PC-3 (cell line): ENCODE data around the gene TNFSF13. TPM values are rescaled to one million over a fixed set of nuclear protein-coding genes. Genes with fewer than 3 reads are reported as not detected.

Experiments used
- ATAC-seq: fragments of 200-7000 bp; cut with Tn5 transposase; 2 replicates; pipeline ENCODE4 v1.9.1; 2020; ENCODE audit warnings: mild to moderate bottlenecking, moderate library complexity
- BruUV-seq: library from RNA; stranded (reverse); fragments of 400-500 nt; replicated peaks from 2 replicates; lab custom pipeline; 2021; lab: Mats Ljungman, UMichigan
- CTCF ChIA-PET: fragments of 300-600 bp; sonication (Branson Sonifier 250); formaldehyde crosslinking; loops from one replicate; lab custom pipeline; 2022; ENCODE audit warnings: antibody characterized with exemption; lab: Charles Lee
- POLR2A ChIA-PET: fragments of 300-600 bp; sonication (Branson Sonifier 250); formaldehyde crosslinking; loops from one replicate; lab custom pipeline; 2022; ENCODE audit warnings: antibody characterized with exemption; ENCODE audit not compliant: unreplicated experiment; lab: Charles Lee
- DNase-seq: peaks from one replicate; pipeline ENCODE4 v3.0.0-alpha.2; 2015
- H2AFZ ChIP-seq: fragments of 300-600 bp; sonication (generic); 2 replicates; pipeline ENCODE4 v1.6.0; 2016; ENCODE audit warnings: antibody characterized with exemption, low read length
- H3F3A ChIP-seq: fragments of 300-600 bp; sonication (generic); one replicate; pipeline ENCODE4 v1.6.0; 2017; ENCODE audit warnings: antibody characterized with exemption, low read length, control low read depth, mild to moderate bottlenecking; ENCODE audit not compliant: unreplicated experiment
- H3K27ac ChIP-seq: fragments of 300-600 bp; sonication (generic); 2 replicates; pipeline ENCODE4 v1.5.1; 2016; ENCODE audit warnings: mild to moderate bottlenecking, low read length
- H3K27me3 ChIP-seq: fragments of 300-600 bp; sonication (generic); 2 replicates; pipeline ENCODE4 v1.6.1; 2016; ENCODE audit warnings: low read length, mixed read lengths
- H3K36me3 ChIP-seq: fragments of 300-600 bp; sonication (generic); 2 replicates; pipeline ENCODE4 v1.6.1; 2016; ENCODE audit warnings: low read depth, mixed run types, low read length, mixed read lengths
- H3K4me1 ChIP-seq: fragments of 300-600 bp; sonication (generic); 2 replicates; pipeline ENCODE4 v1.5.1; 2016; ENCODE audit warnings: low read length; ENCODE audit not compliant: insufficient read depth
- H3K4me2 ChIP-seq: fragments of 300-600 bp; sonication (generic); 2 replicates; pipeline ENCODE4 v1.6.0; 2016; ENCODE audit warnings: low read length
- H3K4me3 ChIP-seq: fragments of 300-600 bp; sonication (generic); 2 replicates; pipeline ENCODE4 v1.5.1; 2016; ENCODE audit warnings: mild to moderate bottlenecking, low read length, mixed read lengths
- H3K79me2 ChIP-seq: fragments of 300-600 bp; sonication (generic); 2 replicates; pipeline ENCODE4 v1.6.1; 2017; ENCODE audit warnings: low read length, mixed read lengths
- H3K9ac ChIP-seq: fragments of 300-600 bp; sonication (generic); 2 replicates; pipeline ENCODE4 v1.6.0; 2016; ENCODE audit warnings: mild to moderate bottlenecking, low read length
- H3K9me2 ChIP-seq: fragments of 300-600 bp; sonication (generic); replicated peaks from 2 replicates; pipeline ENCODE4 v1.6.1; 2016; ENCODE audit warnings: mixed run types, low read length, mixed read lengths
- H3K9me3 ChIP-seq: fragments of 300-600 bp; sonication (generic); 2 replicates; pipeline ENCODE4 v1.6.1; 2016; ENCODE audit warnings: low read length, mixed read lengths
- H4K20me1 ChIP-seq: fragments of 300-600 bp; sonication (generic); 2 replicates; pipeline ENCODE4 v1.6.1; 2016; ENCODE audit warnings: low read length, mixed read lengths
- CTCF ChIP-seq: fragments of 300-600 bp; sonication (generic); conservative IDR thresholded peaks from 2 replicates; pipeline ENCODE4 v1.5.1; 2017; ENCODE audit warnings: antibody characterized with exemption, low read depth, mild to moderate bottlenecking, low read length
- EZH2 ChIP-seq: fragments of 300-600 bp; sonication (generic); IDR thresholded peaks from one replicate; pipeline ENCODE4 v1.6.1; 2017; ENCODE audit warnings: antibody characterized with exemption, mild to moderate bottlenecking, low read length; ENCODE audit not compliant: unreplicated experiment
- EZH2phosphoT487 ChIP-seq: fragments of 300-600 bp; sonication (generic); IDR thresholded peaks from 2 replicates; pipeline ENCODE4 v1.6.1; 2018; ENCODE audit warnings: mild to moderate bottlenecking, antibody characterized with exemption, low read length, borderline replicate concordance
- intact Hi-C: fragments of 100-400 bp; cut with micrococcal nuclease; formaldehyde crosslinking; loops from 2 replicates; pipeline ENCODE4 v1.9.0; 2023
- total RNA-seq: library from RNA; depleted of rRNA; stranded (reverse); fragments of >200 nt; gene quantifications from 2 replicates; pipeline ENCODE4 v1.2.3, GENCODE V29; 2014

The TNFSF13 gene
- total RNA-seq, 1 experiment from 2014 or later = 3.6 TPM

- H3K36me3 ChIP-seq = peaks cover 30% of the 10 kb centered on the region
- H3K9me3 ChIP-seq = no peaks in the 10 kb centered on the region
- H3K79me2 ChIP-seq = peaks cover 55% of the 10 kb centered on the region
- H3K4me3 ChIP-seq = 0 out of 2 replicates have a peak overlapping the region, but pooled peaks have one; percentile 1
- CTCF ChIA-PET = interaction anchor here (1.3 kb wide), 1 partner anchor 107 kb away, joined by 4 read pairs; the partner anchor contains the start of gene TP53
- peaks cover 31% of the 10 kb centered on the region for H3F3A ChIP-seq
- no peaks in the 10 kb centered on the region for H3K9me2 ChIP-seq
- peak overlapping the region; percentile 83 for H3K27ac ChIP-seq
- no peak for DNase-seq
- H4K20me1 ChIP-seq = peaks cover 30% of the 10 kb centered on the region
- intact Hi-C loops = loop anchor here (5.0 kb wide), 1 partner anchor 107 kb away; the partner anchor contains the start of genes TP53 and WRAP53
- POLR2A ChIA-PET = no interaction called here
- no TSS peak for BruUV-seq
- peak overlapping the region; percentile 35 for H3K9ac ChIP-seq
- H3K27me3 ChIP-seq = no peaks in the 10 kb centered on the region
- no peak for TF ChIP-seq EZH2
- no peak for TF ChIP-seq CTCF
- TF ChIP-seq EZH2phosphoT487 = no peak
- peaks cover 57% of the 10 kb centered on the region for H3K4me1 ChIP-seq
- H2AFZ ChIP-seq = no peak overlapping the region
- ATAC-seq = no peak; the same call in 1 of the 2 replicates
- H3K4me2 ChIP-seq = peak overlapping the region; percentile 26
Measured at GRCh38 chr17:7579834-7580603, 21.5 kb downstream of the TNFSF13 start.

GRCh38 chr17:7580604-7581575 is 22.3 kb downstream of the TNFSF13 start:
- H3K27ac ChIP-seq = no peak overlapping the region

More at GRCh38 chr17:7580604-7581575, 22.3 kb downstream of the TNFSF13 start:
- intact Hi-C loops = no loop called here
- Histone ChIP-seq H3K36me3 (peaks cover 22% of the 10 kb centered on the region), H3F3A (peaks cover 23% of the 10 kb centered on the region), H3K9me2 (no peaks in the 10 kb centered on the region), H3K9ac (no peak overlapping the region), H3K27me3 (no peaks in the 10 kb centered on the region), H4K20me1 (peaks cover 21% of the 10 kb centered on the region), H3K4me2 (no peak overlapping the region), H2AFZ (no peak overlapping the region), H3K4me3 (no peak overlapping the region), H3K4me1 (peaks cover 48% of the 10 kb centered on the region), H3K79me2 (peaks cover 55% of the 10 kb centered on the region), H3K9me3 (no peaks in the 10 kb centered on the region)
- no peak for DNase-seq
- no peak for ATAC-seq
- ChIA-PET CTCF (no interaction called here), POLR2A (no interaction called here)
- no peak for TF ChIP-seq EZH2phosphoT487
- TF ChIP-seq CTCF = no peak
- TF ChIP-seq EZH2 = no peak
- no TSS peak for BruUV-seq
